ENCODE measurements around the gene NEIL1.

NEIL1 gene

GRCh38 chr15:75357976-75358673 is 11.3 kb downstream of the NEIL1 start:
- no peak for DNase-seq

GRCh38 chr15:75358771-75359536 is 12.1 kb downstream of the NEIL1 start:
- DNase-seq: no peak

DNA sequence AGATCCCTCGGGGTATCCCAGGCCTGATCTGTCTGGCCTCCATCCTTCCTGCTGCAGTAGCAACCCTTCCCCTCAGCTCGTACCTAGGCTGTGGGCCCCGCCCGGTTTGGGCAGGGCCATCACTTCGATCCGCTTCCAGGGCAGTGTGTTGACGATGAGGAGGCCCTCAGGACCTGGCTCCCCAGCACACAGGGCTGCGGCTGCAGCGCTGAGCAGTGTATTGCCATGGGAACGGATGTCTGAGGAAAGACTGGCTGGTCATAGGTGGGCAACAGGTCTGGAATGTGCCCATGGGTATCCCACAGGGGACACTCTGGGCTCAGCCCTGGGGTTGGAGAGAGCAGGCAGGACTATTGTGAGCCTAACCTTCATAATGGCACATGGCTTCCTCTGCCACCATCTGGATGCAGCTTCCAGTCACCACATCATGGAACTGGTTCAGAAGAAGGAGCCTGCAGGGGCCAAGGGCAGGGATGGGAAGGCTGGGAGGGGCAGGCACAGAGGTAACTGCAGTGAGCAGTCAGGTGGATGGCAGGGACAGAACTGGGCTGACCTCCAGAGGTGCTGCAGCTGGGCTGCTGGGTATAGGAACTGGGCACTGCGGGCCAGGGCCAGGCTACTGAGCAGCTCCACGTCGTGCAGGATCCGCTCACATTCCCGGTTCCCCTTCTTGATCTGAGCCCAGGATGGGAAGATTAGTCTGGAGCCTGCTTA is 12.9 kb downstream of the NEIL1 start:
- DNase-seq: no peak

DNA sequence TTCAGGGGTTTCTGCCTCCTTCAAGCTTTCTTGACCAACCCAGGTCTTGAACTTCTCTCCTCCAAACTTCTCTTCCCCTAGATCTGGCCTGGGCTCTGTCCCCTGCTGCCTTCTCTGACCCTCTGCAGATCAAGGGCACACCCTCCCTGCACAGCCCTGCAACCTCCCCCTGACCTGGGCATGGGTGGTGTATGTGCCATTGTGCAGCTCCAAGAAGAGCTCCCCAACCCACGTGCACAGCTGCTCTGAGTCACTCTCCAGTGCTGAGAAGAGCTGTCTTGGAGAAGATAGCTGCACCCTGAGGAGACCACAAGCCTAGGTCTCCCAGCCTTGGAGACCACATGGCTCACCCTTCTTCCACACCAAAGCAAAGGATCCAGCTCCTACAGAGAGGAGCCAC is 13.6 kb downstream of the NEIL1 start:
- DNase-seq: no peak

GRCh38 chr15:75360856-75361255 is 14.0 kb downstream of the NEIL1 start:
- no peak for DNase-seq

DNA sequence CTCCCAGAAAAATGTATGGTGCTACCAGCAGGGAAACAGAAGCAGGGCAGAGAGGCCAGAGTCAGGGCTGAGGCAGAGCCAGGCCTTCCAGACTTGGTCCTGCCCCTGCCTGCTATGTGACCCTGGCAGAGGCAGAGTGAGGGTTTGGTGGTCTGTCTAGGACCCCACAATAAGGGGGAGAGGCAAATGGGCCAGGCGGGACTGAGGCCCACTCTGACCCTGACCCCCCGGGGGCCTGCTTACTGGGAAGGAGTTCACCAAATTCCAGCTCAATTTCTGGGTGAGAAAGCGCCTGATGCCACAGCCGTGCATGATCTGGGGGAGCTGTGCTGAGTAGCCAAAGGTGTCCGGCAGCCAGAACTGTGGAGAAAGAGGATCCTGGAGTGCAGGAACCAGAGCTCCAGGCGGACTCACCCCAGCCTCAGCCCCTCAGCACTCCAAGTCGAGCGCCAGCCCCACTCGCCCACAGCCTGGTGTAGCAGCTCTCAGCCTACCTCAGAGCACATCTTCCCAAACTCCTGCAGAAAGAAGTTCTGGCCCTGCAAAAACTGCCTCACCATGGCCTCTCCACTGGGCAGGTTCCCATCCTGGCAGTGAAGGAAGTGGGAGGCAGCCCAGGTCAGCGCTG is 14.6 kb downstream of the NEIL1 start:
- DNase-seq: no peak

DNA sequence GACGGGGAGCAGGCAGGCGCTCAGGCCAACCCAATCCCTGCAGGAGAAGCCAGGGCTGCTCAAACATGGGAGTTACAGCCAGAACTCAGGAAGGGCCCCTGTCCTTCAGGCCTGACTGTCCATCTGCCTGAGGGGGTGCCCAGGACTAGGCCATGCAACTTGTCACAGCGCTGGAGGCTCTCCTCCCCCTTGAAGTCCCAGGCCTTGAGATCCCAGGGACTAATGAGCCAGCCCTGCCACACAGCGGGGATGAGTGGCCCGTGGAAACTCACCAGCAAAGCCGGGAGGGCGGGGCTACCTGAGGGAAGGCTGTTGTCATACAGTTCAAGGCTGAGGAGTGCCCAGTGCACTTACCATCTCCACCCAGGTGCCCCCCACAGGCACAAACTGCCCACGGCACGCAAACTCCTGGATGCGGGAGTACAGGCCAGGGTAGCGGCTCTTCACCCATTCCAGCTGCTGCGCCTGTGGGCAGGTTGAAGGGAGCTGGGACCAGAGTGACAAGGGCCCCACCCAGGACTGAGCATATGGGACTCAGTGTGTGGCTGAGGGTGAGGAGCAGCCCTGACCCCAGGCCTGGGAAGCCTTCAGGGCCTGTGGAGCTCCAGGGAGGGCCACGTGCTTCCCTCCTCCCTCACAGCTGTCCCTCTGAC is 15.3 kb downstream of the NEIL1 start:
- DNase-seq: no peak

DNA sequence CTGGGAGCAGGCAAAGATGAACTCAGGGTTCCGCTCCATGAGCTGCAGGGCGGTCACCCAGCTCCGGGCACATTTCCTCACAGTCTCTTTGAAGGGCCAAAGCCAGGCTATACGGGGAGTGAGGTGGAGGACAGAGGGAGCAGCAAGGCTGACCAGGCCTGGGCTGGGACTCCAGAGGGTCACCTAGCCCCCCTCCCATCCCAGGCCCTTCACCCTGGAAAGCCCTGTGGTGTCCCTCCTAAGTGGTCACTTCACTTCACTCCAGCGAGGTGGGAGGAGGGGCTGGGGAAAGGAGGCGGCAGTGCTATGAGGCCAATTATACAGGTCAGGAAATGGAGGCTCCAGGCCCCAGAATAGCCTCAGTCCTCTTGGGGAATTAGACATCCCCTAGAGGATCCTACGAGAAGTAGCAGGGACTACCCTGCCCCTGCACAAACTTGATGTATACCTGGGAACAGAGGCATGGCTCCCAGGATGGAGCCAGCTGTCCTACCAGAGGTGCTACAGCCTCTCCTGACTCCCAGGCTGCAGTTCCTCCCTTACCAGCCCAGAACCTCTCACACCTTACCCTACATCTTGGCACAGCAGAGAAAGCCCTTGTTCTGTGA is 15.9 kb downstream of the NEIL1 start:
- no peak for DNase-seq

GRCh38 chr15:75363786-75364185 is 16.9 kb downstream of the NEIL1 start:
- DNase-seq: no peak

GRCh38 chr15:75364881-75365280 is 18.0 kb downstream of the NEIL1 start:
- no peak for DNase-seq

DNA sequence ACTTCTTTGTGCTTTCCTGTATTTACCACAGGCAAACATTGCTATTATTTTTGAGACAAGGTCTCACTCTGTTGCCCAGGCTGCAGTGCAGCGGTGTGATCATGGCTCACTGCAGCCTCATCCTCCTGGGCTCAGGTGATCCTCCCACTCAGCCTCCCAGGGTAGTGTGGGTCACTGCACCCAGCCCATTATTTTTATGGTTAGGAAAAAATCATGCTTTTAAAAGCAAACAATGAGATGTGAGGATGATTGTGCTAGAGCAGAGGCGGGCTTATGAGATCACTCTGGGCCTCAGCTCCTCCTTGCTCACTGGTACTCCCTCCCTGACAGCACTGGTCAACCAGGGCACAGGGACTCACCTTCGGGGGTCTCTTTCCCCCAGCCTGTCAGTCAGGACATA is 19.3 kb downstream of the NEIL1 start:
- DNase-seq: no peak

GRCh38 chr15:75367006-75367405 is 20.2 kb downstream of the NEIL1 start:
- DNase-seq: no peak

GRCh38 chr15:75367406-75367912 is 20.6 kb downstream of the NEIL1 start:
- DNase-seq: no peak

- peak; percentile 71 for DNase-seq
Observed at GRCh38 chr15:75367913-75368688, 21.3 kb downstream of the NEIL1 start, which contains the start of gene MAN2C1. Gene MAN2C1 (minus strand): TSS chr15:75368607. CDS start chr15:75368583, 24 bp downstream.

DNA sequence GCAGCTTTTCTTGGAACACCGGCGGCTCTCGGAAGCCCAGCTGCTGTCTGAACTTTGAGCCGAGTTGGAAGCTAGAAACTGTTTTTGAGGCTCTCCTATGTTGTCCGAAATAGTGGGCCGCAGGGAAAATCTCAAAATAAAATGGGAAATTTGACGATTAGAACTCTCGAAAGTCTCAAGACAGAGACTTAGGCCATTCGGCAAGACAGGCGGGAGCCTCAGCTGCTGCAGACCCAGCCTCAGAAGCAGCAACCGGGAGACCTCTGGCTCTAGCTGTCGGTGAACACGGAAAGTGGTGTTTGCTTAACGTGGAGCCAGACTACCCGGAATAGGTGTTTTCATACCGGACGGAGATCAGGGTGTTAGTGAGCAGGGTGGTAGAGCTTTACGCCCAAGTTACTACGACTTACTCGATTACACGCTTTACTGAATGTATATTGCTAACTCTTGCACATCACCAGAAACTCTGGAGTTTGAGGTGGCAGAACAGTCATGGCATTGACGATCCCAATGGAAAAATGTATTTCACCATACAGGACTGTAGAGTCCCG is 21.9 kb downstream of the NEIL1 start:
- no peak for DNase-seq

- DNase-seq: no peak
Observed at GRCh38 chr15:75369897-75370581, 23.2 kb downstream of the NEIL1 start.

GRCh38 chr15:75371486-75371885 is 24.6 kb downstream of the NEIL1 start:
- DNase-seq: no peak

- DNase-seq: no peak
Observed at GRCh38 chr15:75371901-75372688, 25.3 kb downstream of the NEIL1 start.

- no peak for DNase-seq
Observed at GRCh38 chr15:75380773-75381172, 33.9 kb downstream of the NEIL1 start.

Measured in 8988T (cell line).